HAP-1 (cell line): ENCODE results near the gene PHACTR3.
"Not testable (repeated sequence)": the region's sequence is repeated elsewhere in the genome, so short reads cannot be mapped to it uniquely, and the experiment has no call there.

Experiments
- DNase-seq, 2 experiments: peaks; one replicate each; pipeline ENCODE4 v3.0.0-alpha.2; 2016 to 2020; ENCODE audit warnings: low spot score in 2 of 2
- H3K27me3 ChIP-seq: fragments of 250-450 bp; sonication (Bioruptor Pico); 2 replicates; pipeline ENCODE4 v1.5.1; 2020; ENCODE audit warnings: low read depth, mild to moderate bottlenecking, moderate library complexity
- H3K36me3 ChIP-seq: fragments of 250-450 bp; sonication (Bioruptor Pico); replicated peaks from 2 replicates; pipeline ENCODE4 v1.5.1; 2020; ENCODE audit warnings: mild to moderate bottlenecking
- H3K4me1 ChIP-seq: fragments of 250-450 bp; sonication (Bioruptor Pico); 2 replicates; pipeline ENCODE4 v1.5.1; 2020; ENCODE audit warnings: mild to moderate bottlenecking
- H3K4me3 ChIP-seq: fragments of 250-450 bp; sonication (Bioruptor Pico); 2 replicates; pipeline ENCODE4 v1.5.1; 2020; ENCODE audit warnings: mild to moderate bottlenecking, moderate library complexity
- H3K9me3 ChIP-seq: fragments of 250-450 bp; sonication (Bioruptor Pico); 2 replicates; pipeline ENCODE4 v1.5.1; 2020; ENCODE audit warnings: mild to moderate bottlenecking, moderate library complexity
- in situ Hi-C: fragments of 300-500 bp; cut with MboI; formaldehyde crosslinking; loops from 3 replicates; pipeline ENCODE4 v1.14.3; 2020; ENCODE audit warnings: low sequenced_read_pairs, inconsistent platforms, mixed read lengths

Gene PHACTR3

DNA sequence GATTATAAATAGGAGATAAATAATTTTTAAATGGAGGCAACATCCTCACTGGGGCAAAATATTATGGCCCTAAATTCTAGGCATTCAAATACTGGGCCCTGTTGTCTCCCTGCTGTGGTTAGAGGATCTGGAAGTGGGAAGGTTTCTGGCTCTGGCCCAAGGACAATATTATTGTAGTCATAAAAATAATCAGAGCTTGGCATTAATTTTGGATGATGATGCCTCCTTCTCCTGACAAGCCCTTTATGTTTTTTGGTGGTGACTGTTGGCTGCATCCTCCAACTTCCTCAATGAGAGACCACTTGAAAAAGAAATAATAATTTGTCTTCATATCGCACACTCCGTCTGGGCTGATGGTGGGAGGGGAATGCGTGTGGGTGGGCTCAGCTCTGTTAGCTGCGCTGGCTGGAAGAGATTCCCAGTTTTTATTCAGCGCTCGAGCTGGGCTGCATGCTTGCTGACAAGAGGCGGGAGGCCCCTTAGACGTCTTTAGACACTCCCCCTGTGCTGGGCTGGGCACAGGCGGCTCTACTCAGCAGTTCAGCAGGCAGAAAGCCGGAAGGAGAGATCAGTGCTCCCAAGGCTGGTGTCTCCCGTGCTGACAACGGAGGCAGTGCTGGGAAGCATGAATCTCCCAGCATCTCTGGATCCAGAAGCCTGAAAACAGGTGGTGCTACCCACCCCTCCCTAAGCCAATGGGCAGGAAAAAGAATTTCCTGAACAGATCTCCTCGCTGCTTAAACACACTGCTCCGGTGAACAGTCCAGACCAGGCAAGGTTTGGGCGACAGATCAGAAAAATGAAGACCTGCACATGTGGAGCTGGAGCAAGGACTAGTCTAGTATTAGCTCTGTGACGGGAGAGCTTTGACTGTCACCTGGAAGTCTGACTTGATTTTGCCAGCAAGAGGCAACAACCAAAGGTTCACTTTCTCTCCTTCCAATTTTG, 231.4 kb downstream of the PHACTR3 start:
- Histone ChIP-seq H3K36me3 (no peaks in the 10 kb centered on the region), H3K27me3 (peaks cover 7% of the 10 kb centered on the region), H3K9me3 (no peaks in the 10 kb centered on the region), H3K4me3 (no peak overlapping the region), H3K4me1 (no peaks in the 10 kb centered on the region)
- in situ Hi-C loops = no loop called here
- DNase-seq = peak in 1 of 2 experiments; percentile 53

DNA sequence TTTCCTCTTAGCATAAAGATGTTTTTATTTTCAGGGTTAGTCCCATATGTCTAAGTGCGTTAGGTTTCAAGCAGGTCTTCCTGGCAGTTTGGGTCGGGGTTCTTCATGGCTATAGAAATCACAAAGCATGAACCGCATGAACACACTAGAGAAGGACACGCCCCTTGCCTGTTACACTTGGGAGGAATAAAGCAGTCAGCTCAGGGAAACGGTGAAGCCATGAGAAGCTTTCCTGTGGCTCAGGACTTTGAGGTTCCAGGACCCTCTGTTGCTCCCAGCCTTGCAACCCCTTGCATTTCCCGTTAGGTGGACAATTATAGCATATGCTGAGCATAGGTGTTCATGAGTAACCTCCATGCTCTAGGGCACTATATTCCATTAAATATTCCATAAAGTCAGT, 232.4 kb downstream of the PHACTR3 start:
- Histone ChIP-seq H3K36me3 (no peaks in the 10 kb centered on the region), H3K4me3 (no peak overlapping the region), H3K9me3 (no peaks in the 10 kb centered on the region), H3K4me1 (no peaks in the 10 kb centered on the region), H3K27me3 (peaks cover 7% of the 10 kb centered on the region)
- in situ Hi-C loops = no loop called here
- no peak for DNase-seq

DNA sequence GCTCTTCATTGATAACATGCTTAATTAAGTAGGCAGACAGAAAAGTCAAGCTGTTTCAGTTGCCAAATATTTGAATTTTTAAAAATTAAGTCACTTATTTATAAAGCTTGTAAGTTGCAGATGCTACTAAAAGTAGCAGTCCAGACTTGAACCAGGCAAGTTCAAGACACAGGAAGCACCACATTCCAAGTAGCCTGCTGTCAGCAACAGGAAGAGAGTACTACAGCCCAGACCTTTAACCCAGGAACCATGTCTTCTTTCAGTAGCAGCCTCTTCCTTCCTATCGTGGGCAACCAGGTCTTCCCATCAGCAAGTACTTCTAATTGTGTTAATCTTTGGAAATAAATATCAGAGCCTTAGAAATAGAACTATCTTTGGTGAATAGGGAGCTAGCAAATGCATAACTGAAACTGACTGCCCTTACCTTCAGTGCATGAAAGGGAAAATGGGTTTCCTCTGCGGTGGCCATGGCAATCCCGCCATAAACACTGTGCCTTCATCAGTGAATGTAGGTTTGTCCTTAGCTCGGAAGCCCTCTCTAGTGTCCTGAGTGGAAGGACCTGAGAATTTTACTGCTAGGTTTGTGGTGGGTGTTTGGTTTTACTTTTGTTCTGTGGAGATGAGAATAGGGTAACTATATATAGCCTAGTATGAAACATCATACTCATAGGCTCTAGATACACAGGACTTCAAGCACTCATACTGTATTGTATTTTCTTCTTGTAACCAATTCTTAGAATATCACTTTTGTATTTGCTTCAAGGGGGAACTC, 233.5 kb downstream of the PHACTR3 start:
- Histone ChIP-seq H3K4me3 (no peak overlapping the region), H3K4me1 (no peaks in the 10 kb centered on the region), H3K9me3 (no peaks in the 10 kb centered on the region), H3K36me3 (no peaks in the 10 kb centered on the region), H3K27me3 (peaks cover 7% of the 10 kb centered on the region)
- DNase-seq = no peak
- in situ Hi-C loops = no loop called here

DNA sequence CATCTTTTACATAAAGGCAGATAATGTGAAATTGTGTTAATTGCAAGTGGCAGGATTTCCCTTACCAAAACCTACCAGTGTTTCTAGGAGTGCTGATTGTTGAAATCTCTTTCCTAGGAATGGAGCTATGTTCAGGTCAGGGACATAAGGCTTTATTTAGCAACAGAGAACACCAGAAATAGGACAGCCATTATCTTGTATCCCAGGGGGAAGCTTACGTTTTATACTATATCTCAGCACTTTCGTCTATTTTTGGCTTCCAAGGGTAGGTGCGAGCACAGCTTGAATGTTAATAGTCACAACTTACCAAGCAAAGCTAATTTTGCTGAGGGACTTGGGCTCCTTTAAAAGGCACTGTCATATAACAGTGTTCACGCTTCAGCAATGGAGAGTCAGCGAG, 235.1 kb downstream of the PHACTR3 start:
- Histone ChIP-seq H3K27me3 (peaks cover 7% of the 10 kb centered on the region), H3K36me3 (no peaks in the 10 kb centered on the region), H3K4me1 (no peaks in the 10 kb centered on the region), H3K9me3 (no peaks in the 10 kb centered on the region), H3K4me3 (no peak overlapping the region)
- no peak for DNase-seq
- in situ Hi-C loops = no loop called here

DNA sequence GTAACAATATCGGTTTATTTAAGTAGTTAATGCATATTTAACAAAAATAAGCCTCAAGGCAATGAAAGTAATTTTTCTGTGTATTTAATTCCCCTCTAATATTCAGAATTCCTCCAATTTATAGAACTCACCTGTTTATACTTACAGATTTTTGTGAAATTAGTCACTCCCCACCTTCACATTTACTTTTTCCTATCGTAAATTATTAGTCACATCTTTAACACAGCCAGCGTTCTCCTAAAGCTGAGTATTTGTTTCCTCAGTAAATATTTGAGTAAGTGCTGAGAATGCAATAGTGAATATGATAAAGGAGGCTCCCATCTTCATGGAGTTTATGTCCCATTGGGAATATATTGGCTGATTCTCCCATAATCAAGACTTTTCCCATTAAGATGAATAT, 241.1 kb downstream of the PHACTR3 start:
- Histone ChIP-seq H3K4me1 (no peaks in the 10 kb centered on the region), H3K27me3 (no peaks in the 10 kb centered on the region), H3K4me3 (no peak overlapping the region), H3K9me3 (no peaks in the 10 kb centered on the region), H3K36me3 (no peaks in the 10 kb centered on the region)
- in situ Hi-C loops = no loop called here
- no peak for DNase-seq

DNA sequence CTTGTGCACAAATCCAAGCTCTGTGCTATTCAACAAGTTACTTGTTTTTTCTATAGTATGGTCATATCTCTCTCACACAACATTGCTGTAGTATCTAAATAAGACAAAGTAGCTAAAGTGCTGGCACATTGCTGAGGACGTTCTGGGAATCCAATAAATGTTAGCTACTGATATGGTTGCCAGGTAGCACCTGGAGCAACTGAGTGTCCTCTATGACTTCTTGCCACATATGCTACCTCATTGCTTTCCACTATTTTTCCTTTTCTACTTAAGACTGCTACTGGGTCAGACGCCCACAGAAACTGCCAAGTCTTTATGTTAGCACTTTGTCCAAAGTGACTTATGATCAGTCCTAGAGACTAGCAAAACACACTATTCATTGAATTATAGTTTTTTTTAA, 243.8 kb downstream of the PHACTR3 start:
- DNase-seq = no peak
- H3K4me3 ChIP-seq = no peak overlapping the region
- in situ Hi-C loops = no loop called here
- no peaks in the 10 kb centered on the region for H3K4me1 ChIP-seq
- H3K9me3 ChIP-seq = no peaks in the 10 kb centered on the region
- no peaks in the 10 kb centered on the region for H3K27me3 ChIP-seq
- H3K36me3 ChIP-seq = no peaks in the 10 kb centered on the region

DNA sequence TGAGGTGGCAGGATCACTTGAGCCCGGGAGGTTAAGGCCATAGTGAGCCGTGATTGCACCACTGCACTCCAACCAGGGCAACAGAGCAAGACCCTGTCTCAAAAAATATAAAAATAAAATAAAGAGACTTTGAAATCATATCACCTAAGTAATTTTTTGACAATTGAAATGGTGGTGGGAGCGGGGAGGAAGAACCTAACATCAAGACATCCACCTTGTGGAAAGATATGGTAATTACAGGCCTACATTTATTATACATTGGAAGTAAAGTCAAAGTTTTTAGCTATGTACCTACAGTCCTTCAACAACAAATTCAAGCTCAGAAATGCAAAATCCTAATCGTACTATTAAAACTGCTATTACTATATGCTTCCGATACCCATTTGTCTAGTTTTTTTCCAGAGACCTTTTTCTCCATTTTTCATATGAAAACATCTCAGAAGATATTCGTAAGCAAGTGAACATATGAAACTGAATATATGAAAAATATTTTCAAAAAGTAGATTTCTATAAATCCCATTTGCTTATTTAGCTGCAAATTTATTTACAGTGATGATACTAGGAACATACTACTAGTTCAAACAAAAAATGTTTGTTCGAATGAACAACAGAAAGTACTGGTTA, 245.8 kb downstream of the PHACTR3 start:
- no peaks in the 10 kb centered on the region for H3K4me1 ChIP-seq
- DNase-seq = peak in 1 of 2 experiments; percentile 44
- H3K9me3 ChIP-seq = no peaks in the 10 kb centered on the region
- no peak overlapping the region for H3K4me3 ChIP-seq
- no peaks in the 10 kb centered on the region for H3K36me3 ChIP-seq
- no peaks in the 10 kb centered on the region for H3K27me3 ChIP-seq
- in situ Hi-C loops = no loop called here

DNA sequence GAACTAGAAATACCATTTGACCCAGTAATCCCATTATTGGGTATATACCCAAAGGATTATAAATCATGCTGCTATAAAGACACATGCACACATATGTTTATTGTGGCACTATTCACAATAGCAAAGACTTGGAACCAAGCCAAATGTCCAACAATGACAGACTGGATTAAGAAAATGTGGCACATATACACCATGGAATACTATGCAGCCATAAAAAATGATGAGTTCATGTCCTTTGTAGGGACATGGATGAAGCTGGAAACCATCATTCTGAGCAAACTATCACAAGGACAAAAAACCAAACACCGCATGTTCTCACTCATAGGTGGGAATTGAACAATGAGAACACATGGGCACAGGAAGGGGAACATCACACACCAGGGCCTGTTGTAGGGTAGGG, 252.2 kb downstream of the PHACTR3 start:
- H3K4me3 ChIP-seq, H3K9me3 ChIP-seq, H3K27me3 ChIP-seq, H3K4me1 ChIP-seq, DNase-seq, in situ Hi-C loops, H3K36me3 ChIP-seq: not testable (repeated sequence)

DNA sequence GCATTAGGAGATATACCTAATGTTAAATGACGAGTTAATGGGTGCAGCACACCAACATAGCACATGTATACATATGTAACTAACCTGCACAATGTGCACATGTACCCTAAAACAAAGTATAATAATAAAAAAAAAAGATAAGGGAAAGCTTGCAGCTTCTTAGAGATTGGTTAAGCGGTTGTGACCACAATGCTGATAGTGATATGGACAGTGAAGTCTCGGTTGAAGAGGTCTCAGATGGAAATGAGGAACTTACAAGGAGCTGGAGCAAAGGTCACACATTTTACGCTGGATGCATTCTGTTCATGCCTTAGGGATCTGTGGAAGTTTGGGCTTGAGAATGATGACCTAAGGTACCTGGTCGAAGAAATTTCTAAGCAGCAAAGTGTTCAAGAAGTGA, 252.6 kb downstream of the PHACTR3 start:
- in situ Hi-C loops, H3K4me1 ChIP-seq, H3K36me3 ChIP-seq, DNase-seq, H3K27me3 ChIP-seq, H3K9me3 ChIP-seq, H3K4me3 ChIP-seq: not testable (repeated sequence)

DNA sequence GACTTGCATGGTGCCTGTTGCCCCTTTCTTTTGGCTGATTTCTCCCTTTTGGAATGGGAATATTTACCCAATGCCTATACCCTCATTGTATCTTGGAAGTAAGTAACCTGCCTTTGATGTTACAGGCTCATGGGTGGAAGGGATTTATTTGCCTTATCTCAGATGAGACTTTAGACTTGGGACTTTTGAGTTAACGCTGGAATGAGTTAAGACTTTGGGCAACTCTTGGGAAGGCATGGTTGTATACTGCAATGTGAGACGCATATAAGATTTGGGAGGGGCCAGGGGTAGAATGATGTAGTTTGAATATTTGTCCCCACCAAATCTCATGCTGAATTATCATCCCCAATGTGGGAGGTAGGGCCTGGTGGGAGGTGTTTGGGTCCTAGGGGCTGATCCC, 253.6 kb downstream of the PHACTR3 start:
- H3K4me3 ChIP-seq = no peak overlapping the region
- no peaks in the 10 kb centered on the region for H3K27me3 ChIP-seq
- H3K4me1 ChIP-seq = no peaks in the 10 kb centered on the region
- H3K36me3 ChIP-seq = no peaks in the 10 kb centered on the region
- DNase-seq = no peak
- H3K9me3 ChIP-seq = no peaks in the 10 kb centered on the region; the same call in 1 of the 2 replicates
- in situ Hi-C loops = no loop called here

DNA sequence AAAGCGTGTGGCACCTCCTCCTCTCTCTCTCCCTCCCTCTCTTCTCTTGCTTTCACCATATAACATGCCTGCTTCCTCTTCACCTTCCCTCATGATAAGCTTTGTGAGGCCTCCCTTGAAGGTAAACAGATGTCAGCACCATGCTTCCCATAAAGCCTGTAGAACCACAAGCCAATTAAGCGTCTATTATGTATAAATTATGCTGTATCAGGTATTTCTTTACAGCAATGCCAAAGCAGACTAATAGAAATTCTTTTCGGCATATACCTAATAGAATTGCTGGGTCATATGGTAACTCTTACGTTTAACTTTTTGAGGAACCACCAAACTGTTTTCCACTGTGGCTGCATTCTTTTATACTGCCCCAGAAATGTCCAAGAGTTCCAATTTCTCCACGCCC, 254.1 kb downstream of the PHACTR3 start:
- H3K27me3 ChIP-seq = no peaks in the 10 kb centered on the region
- in situ Hi-C loops = no loop called here
- no peak overlapping the region for H3K4me3 ChIP-seq

DNA sequence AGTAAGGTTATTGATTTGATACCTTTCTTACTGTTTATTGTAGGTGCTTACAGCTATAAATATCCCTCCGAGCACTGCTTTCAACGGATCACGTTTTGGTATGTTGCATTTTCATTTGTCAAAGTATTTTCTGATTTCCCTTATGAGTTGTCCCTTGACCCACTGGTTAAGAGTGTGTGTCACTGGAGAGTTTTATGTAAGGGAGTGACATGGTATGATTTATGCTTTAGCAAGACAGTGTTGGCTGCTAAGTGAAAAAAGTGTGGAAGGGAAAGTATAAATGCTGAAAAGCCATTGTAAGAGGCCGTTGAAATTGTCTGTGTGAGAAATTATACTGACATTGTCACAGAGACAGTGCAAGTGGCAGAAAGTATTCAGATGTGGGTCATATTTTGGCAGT, 257.1 kb downstream of the PHACTR3 start:
- H3K36me3 ChIP-seq = no peaks in the 10 kb centered on the region
- H3K4me3 ChIP-seq = no peak overlapping the region
- in situ Hi-C loops = no loop called here
- H3K4me1 ChIP-seq = no peaks in the 10 kb centered on the region
- no peaks in the 10 kb centered on the region for H3K27me3 ChIP-seq
- H3K9me3 ChIP-seq = no peaks in the 10 kb centered on the region; the same call in 1 of the 2 replicates
- DNase-seq = no peak

More for the DNA sequence above, 254.1 kb downstream of the PHACTR3 start:
- DNase-seq = no peak
- Histone ChIP-seq H3K4me1 (no peaks in the 10 kb centered on the region), H3K9me3 (no peaks in the 10 kb centered on the region; the same call in 1 of the 2 replicates), H3K36me3 (no peaks in the 10 kb centered on the region)

DNA sequence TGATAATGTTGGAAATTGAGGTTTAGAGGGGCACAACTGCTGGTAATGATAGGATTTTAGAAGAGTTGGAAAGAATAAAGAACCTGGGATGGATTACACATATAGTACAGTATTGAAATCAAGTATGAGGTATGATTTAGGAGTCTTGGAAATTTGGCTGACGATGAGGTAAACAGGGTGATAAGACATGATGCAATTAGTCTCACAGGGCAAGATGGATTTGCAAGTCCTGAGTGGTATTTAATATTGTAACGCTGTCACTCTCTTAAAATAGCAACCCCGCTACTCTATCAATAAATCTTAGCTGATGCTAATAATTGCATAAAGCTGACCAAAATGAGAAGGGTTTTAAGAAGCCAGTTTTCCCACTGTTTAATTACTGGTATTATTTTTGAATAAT, 258.7 kb downstream of the PHACTR3 start:
- DNase-seq = no peak
- H3K36me3 ChIP-seq = no peaks in the 10 kb centered on the region
- no peaks in the 10 kb centered on the region for H3K27me3 ChIP-seq
- H3K4me1 ChIP-seq = no peaks in the 10 kb centered on the region
- in situ Hi-C loops = no loop called here
- no peak overlapping the region for H3K4me3 ChIP-seq
- H3K9me3 ChIP-seq = no peaks in the 10 kb centered on the region; the same call in 1 of the 2 replicates

DNA sequence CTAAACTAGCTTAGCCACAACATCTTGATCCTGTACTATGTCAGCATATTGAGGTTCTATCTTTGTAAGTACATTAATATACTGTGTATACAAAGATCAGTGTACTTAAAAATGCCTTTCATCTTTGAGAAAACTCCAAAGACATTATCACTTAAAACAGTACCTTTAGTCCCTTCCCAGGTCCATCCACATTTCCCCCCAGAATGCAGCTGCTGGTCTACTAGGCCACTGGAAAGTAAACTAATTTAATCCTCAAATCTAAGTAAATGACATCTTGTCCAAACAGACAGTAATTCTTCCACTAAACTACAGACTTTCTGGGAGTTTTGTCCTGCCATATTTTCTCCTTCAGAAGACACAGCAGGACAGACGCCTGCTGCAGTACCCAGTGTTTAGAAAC, 260.4 kb downstream of the PHACTR3 start:
- Histone ChIP-seq H3K36me3 (no peaks in the 10 kb centered on the region), H3K27me3 (0 out of 2 replicates have a peak, but pooled peaks cover 3% of the 10 kb centered on the region)
- in situ Hi-C loops = no loop called here

More for the DNA sequence above, 260.4 kb downstream of the PHACTR3 start:
- Histone ChIP-seq H3K4me1 (no peaks in the 10 kb centered on the region), H3K9me3 (no peaks in the 10 kb centered on the region; the same call in 1 of the 2 replicates), H3K4me3 (no peak overlapping the region)
- DNase-seq = no peak
